ENCODE measurements around the gene TRAF4. TPM values are rescaled to one million over a fixed set of nuclear protein-coding genes. Genes with fewer than 3 reads are reported as not detected.
"Not testable (repeated sequence)": the region's sequence is repeated elsewhere in the genome, so short reads cannot be mapped to it uniquely, and the experiment has no call there.

TRAF4 gene
- polyA plus RNA-seq, 1 experiment = 55.6 TPM

GRCh38 chr17:28763804-28764266 is 20.0 kb downstream of the TRAF4 start:
- Histone ChIP-seq H3K4me3 (ENCODE audit: low read depth, low read length) (no peak overlapping the region), H3K36me3 (ENCODE audit: control insufficient read depth, insufficient read depth, low read length) (peaks cover 11% of the 10 kb centered on the region), H3K27me3 (ENCODE audit: control insufficient read depth, insufficient read depth, low read length) (no peaks in the 10 kb centered on the region)
- DNase-seq (ENCODE audit: low read depth) = no peak
- peak; percentile 77 for TF ChIP-seq CTCF (IDR thresholded peaks at IDR 0.05; ENCODE audit: insufficient read depth, low read depth, low read length)
- ChIA-PET POLR2A (no interaction called here), CTCF (interaction anchor here (0.6 to 7.1 kb wide), 36 partner anchors 10 to 190 kb away, joined by 3 to 95 read pairs (median 6); partner anchors contain the start of genes DHRS13, FAM222B, NEK8 and PHF12)

GRCh38 chr17:28765038-28765437 is 21.2 kb downstream of the TRAF4 start:
- no peak for TF ChIP-seq CTCF (IDR thresholded peaks at IDR 0.05; ENCODE audit: insufficient read depth, low read depth, low read length)
- Histone ChIP-seq H3K4me3 (ENCODE audit: low read depth, low read length) (no peak overlapping the region), H3K36me3 (ENCODE audit: control insufficient read depth, insufficient read depth, low read length) (peaks cover 5% of the 10 kb centered on the region), H3K27me3 (ENCODE audit: control insufficient read depth, insufficient read depth, low read length) (no peaks in the 10 kb centered on the region)
- DNase-seq (ENCODE audit: low read depth) = no peak
- ChIA-PET CTCF (interaction anchor here (0.7 to 7.1 kb wide), 16 partner anchors 9 to 189 kb away, joined by 3 to 95 read pairs (median 12); partner anchors contain the start of genes DHRS13, FLOT2, NEK8 and PHF12), POLR2A (no interaction called here)

- no peak for TF ChIP-seq CTCF (IDR thresholded peaks at IDR 0.05; ENCODE audit: insufficient read depth, low read depth, low read length)
- ChIA-PET POLR2A (no interaction called here), CTCF (interaction anchor here (0.6 to 5.2 kb wide), 5 partner anchors 9 to 143 kb away, joined by 3 to 38 read pairs (median 3); no protein-coding TSS in a partner anchor)
Measured at GRCh38 chr17:28773736-28774135, 29.9 kb downstream of the TRAF4 start.

GRCh38 chr17:28774206-28774605 is 30.4 kb downstream of the TRAF4 start:
- no peaks in the 10 kb centered on the region for H3K27me3 ChIP-seq (ENCODE audit: control insufficient read depth, insufficient read depth, low read length)
- H3K4me3 ChIP-seq (ENCODE audit: low read depth, low read length) = no peak overlapping the region
- POLR2A ChIA-PET = no interaction called here
- CTCF ChIA-PET = interaction anchor here (0.6 to 5.2 kb wide), 9 partner anchors 10 to 143 kb away, joined by 3 to 38 read pairs (median 3); partner anchors contain the start of gene NEK8
- no peak for DNase-seq (ENCODE audit: low read depth)
- no peak for TF ChIP-seq CTCF (IDR thresholded peaks at IDR 0.05; ENCODE audit: insufficient read depth, low read depth, low read length)
- peaks cover 1% of the 10 kb centered on the region; the same call in 1 of the 2 replicates for H3K36me3 ChIP-seq (ENCODE audit: control insufficient read depth, insufficient read depth, low read length)

More at GRCh38 chr17:28773736-28774135, 29.9 kb downstream of the TRAF4 start:
- no peak for DNase-seq (ENCODE audit: low read depth)
- Histone ChIP-seq H3K27me3 (ENCODE audit: control insufficient read depth, insufficient read depth, low read length) (no peaks in the 10 kb centered on the region), H3K4me3 (ENCODE audit: low read depth, low read length) (no peak overlapping the region), H3K36me3 (ENCODE audit: control insufficient read depth, insufficient read depth, low read length) (peaks cover 1% of the 10 kb centered on the region; the same call in 1 of the 2 replicates)

GRCh38 chr17:28777178-28777577 is 33.4 kb downstream of the TRAF4 start:
- CTCF ChIA-PET = interaction anchor here (1.0 kb wide), 1 partner anchor 176 kb away, joined by 3 read pairs; no protein-coding TSS in a partner anchor
- Histone ChIP-seq H3K27me3 (ENCODE audit: control insufficient read depth, insufficient read depth, low read length) (no peaks in the 10 kb centered on the region), H3K36me3 (ENCODE audit: control insufficient read depth, insufficient read depth, low read length) (peaks cover 1% of the 10 kb centered on the region; the same call in 1 of the 2 replicates), H3K4me3 (ENCODE audit: low read depth, low read length) (no peak overlapping the region)
- TF ChIP-seq CTCF (IDR thresholded peaks at IDR 0.05; ENCODE audit: insufficient read depth, low read depth, low read length) = no peak
- POLR2A ChIA-PET = no interaction called here
- DNase-seq (ENCODE audit: low read depth) = no peak

- CTCF ChIA-PET; H3K4me3 ChIP-seq (ENCODE audit: low read depth, low read length); POLR2A ChIA-PET; DNase-seq (ENCODE audit: low read depth); H3K36me3 ChIP-seq (ENCODE audit: control insufficient read depth, insufficient read depth, low read length); H3K27me3 ChIP-seq (ENCODE audit: control insufficient read depth, insufficient read depth, low read length): not testable (repeated sequence)
Measured at GRCh38 chr17:28779601-28780000, 35.8 kb downstream of the TRAF4 start.
